Dendritic cell treated with granulocyte-macrophage colony-stimulating factor and Interleukin-4, amounts not matched to agents 40 ng/mL and 50 ng/mL, for 4 days (primary cell): Measurements from ENCODE around the gene RINL.
A peak's percentile ranks its signal among the peaks of the same experiment; 100 is the strongest.
"Not testable (repeated sequence)": the region's sequence is repeated elsewhere in the genome, so short reads cannot be mapped to it uniquely, and the experiment has no call there.

Experiments
- H3K27ac Mint-ChIP-seq: one replicate; pipeline ENCODE4 v1.8.0; 2022; ENCODE audit warnings: mild to moderate bottlenecking, mixed read lengths
- H3K27me3 Mint-ChIP-seq: one replicate; pipeline ENCODE4 v1.8.0; 2022; ENCODE audit warnings: mild to moderate bottlenecking, mixed read lengths
- H3K36me3 Mint-ChIP-seq: one replicate; pipeline ENCODE4 v1.8.0; 2022; ENCODE audit warnings: low read depth, mixed read lengths
- H3K4me1 Mint-ChIP-seq: one replicate; pipeline ENCODE4 v1.8.0; 2022; ENCODE audit warnings: low read depth, mixed read lengths
- H3K4me3 Mint-ChIP-seq: one replicate; pipeline ENCODE4 v1.8.0; 2022; ENCODE audit warnings: mild to moderate bottlenecking, moderate library complexity, mixed read lengths
- H3K9me3 Mint-ChIP-seq: one replicate; pipeline ENCODE4 v1.8.0; 2022; ENCODE audit warnings: mixed read lengths
- intact Hi-C: fragments of 100-400 bp; cut with micrococcal nuclease; formaldehyde crosslinking; loops from one replicate; pipeline ENCODE4 v1.15.0; 2022

RINL gene

GRCh38 chr19:38878575-38879399 is 712 bp upstream of the RINL start:
- Mint-ChIP-seq H3K27me3 (no peaks in the 10 kb centered on the region), H3K9me3 (no peaks in the 10 kb centered on the region), H3K4me3 (no peak overlapping the region), H3K27ac (peak overlapping the region; percentile 73), H3K36me3 (peaks cover 54% of the 10 kb centered on the region), H3K4me1 (peaks cover 19% of the 10 kb centered on the region)
- intact Hi-C loops = no loop called here

- intact Hi-C loops = no loop called here
- no peaks in the 10 kb centered on the region for H3K27me3 Mint-ChIP-seq
- H3K9me3 Mint-ChIP-seq = no peaks in the 10 kb centered on the region
- peaks cover 24% of the 10 kb centered on the region for H3K36me3 Mint-ChIP-seq
- H3K4me1 Mint-ChIP-seq = peaks cover 20% of the 10 kb centered on the region
- H3K4me3 Mint-ChIP-seq = no peak overlapping the region
- H3K27ac Mint-ChIP-seq = peak overlapping the region; percentile 31
Measured at GRCh38 chr19:38875656-38876395, 2.2 kb downstream of the RINL start.

GRCh38 chr19:38873400-38873799 is 4.7 kb downstream of the RINL start:
- H3K36me3 Mint-ChIP-seq, intact Hi-C loops: not testable (repeated sequence)

GRCh38 chr19:38870612-38871011 is 7.5 kb downstream of the RINL start:
- intact Hi-C loops = no loop called here
- H3K36me3 Mint-ChIP-seq = peaks cover 5% of the 10 kb centered on the region
- H3K4me3 Mint-ChIP-seq = peak overlapping the region; percentile 48
- H3K27me3 Mint-ChIP-seq = peaks cover 1% of the 10 kb centered on the region
- H3K9me3 Mint-ChIP-seq = no peaks in the 10 kb centered on the region
- peaks cover 29% of the 10 kb centered on the region for H3K4me1 Mint-ChIP-seq
- H3K27ac Mint-ChIP-seq = peak overlapping the region; percentile 78

More at GRCh38 chr19:38873400-38873799, 4.7 kb downstream of the RINL start:
- H3K27me3 Mint-ChIP-seq, H3K27ac Mint-ChIP-seq, H3K9me3 Mint-ChIP-seq, H3K4me3 Mint-ChIP-seq: not testable (repeated sequence)
- peaks cover 37% of the 10 kb centered on the region for H3K4me1 Mint-ChIP-seq

GRCh38 chr19:38869836-38870607 is 8.1 kb downstream of the RINL start:
- Mint-ChIP-seq H3K9me3 (no peaks in the 10 kb centered on the region), H3K36me3 (peaks cover 5% of the 10 kb centered on the region), H3K27me3 (peaks cover 1% of the 10 kb centered on the region), H3K4me1 (peaks cover 35% of the 10 kb centered on the region), H3K27ac (peak overlapping the region; percentile 78), H3K4me3 (peak overlapping the region; percentile 88)
- intact Hi-C loops = loop anchor here (1.0 kb wide), 1 partner anchor 18 kb away; no protein-coding TSS in a partner anchor

- Mint-ChIP-seq H3K4me3 (peak overlapping the region; percentile 88), H3K27me3 (peaks cover 1% of the 10 kb centered on the region), H3K4me1 (peaks cover 42% of the 10 kb centered on the region), H3K9me3 (no peaks in the 10 kb centered on the region), H3K27ac (peak overlapping the region; percentile 78), H3K36me3 (peaks cover 5% of the 10 kb centered on the region)
- intact Hi-C loops = loop anchor here (1.0 kb wide), 1 partner anchor 17 kb away; no protein-coding TSS in a partner anchor
Measured at GRCh38 chr19:38869160-38869835, 8.8 kb downstream of the RINL start.

GRCh38 chr19:38868551-38868950 is 9.5 kb downstream of the RINL start:
- H3K4me1 Mint-ChIP-seq = peaks cover 45% of the 10 kb centered on the region
- H3K9me3 Mint-ChIP-seq = no peaks in the 10 kb centered on the region
- H3K27me3 Mint-ChIP-seq = peaks cover 1% of the 10 kb centered on the region
- no peak overlapping the region for H3K4me3 Mint-ChIP-seq
- intact Hi-C loops = no loop called here
- H3K27ac Mint-ChIP-seq = no peak overlapping the region
- H3K36me3 Mint-ChIP-seq = peaks cover 5% of the 10 kb centered on the region

GRCh38 chr19:38867171-38867780 is 10.8 kb downstream of the RINL start:
- Mint-ChIP-seq H3K36me3 (peaks cover 5% of the 10 kb centered on the region), H3K9me3 (no peaks in the 10 kb centered on the region), H3K4me3 (no peak overlapping the region), H3K27me3 (peaks cover 3% of the 10 kb centered on the region), H3K4me1 (peaks cover 56% of the 10 kb centered on the region), H3K27ac (no peak overlapping the region)
- intact Hi-C loops = no loop called here

GRCh38 chr19:38862321-38863059 is 15.6 kb downstream of the RINL start:
- intact Hi-C loops = no loop called here
- Mint-ChIP-seq H3K27me3 (peaks cover 2% of the 10 kb centered on the region), H3K36me3 (no peaks in the 10 kb centered on the region), H3K4me3 (no peak overlapping the region), H3K4me1 (peaks cover 39% of the 10 kb centered on the region), H3K9me3 (no peaks in the 10 kb centered on the region), H3K27ac (peak overlapping the region; percentile 27)

GRCh38 chr19:38861368-38861767 is 16.7 kb downstream of the RINL start:
- Mint-ChIP-seq H3K27me3 (peaks cover 3% of the 10 kb centered on the region), H3K4me3 (no peak overlapping the region), H3K4me1 (peaks cover 50% of the 10 kb centered on the region), H3K27ac (no peak overlapping the region), H3K36me3 (no peaks in the 10 kb centered on the region), H3K9me3 (no peaks in the 10 kb centered on the region)
- intact Hi-C loops = no loop called here

- H3K4me3 Mint-ChIP-seq, intact Hi-C loops, H3K9me3 Mint-ChIP-seq, H3K36me3 Mint-ChIP-seq, H3K27me3 Mint-ChIP-seq, H3K27ac Mint-ChIP-seq: not testable (repeated sequence)
- H3K4me1 Mint-ChIP-seq = peaks cover 40% of the 10 kb centered on the region
Measured at GRCh38 chr19:38859631-38860204, 18.4 kb downstream of the RINL start.

GRCh38 chr19:38856813-38857212 is 21.3 kb downstream of the RINL start:
- Mint-ChIP-seq H3K4me3 (no peak overlapping the region), H3K27me3 (peaks cover 6% of the 10 kb centered on the region), H3K27ac (peak overlapping the region; percentile 87), H3K9me3 (no peaks in the 10 kb centered on the region), H3K36me3 (peaks cover 10% of the 10 kb centered on the region), H3K4me1 (peaks cover 31% of the 10 kb centered on the region)
- intact Hi-C loops = no loop called here
